ENCODE data around the gene TMEM35A.
A peak's percentile ranks its signal among the peaks of the same experiment; 100 is the strongest.
"Not testable (repeated sequence)": the region's sequence is repeated elsewhere in the genome, so short reads cannot be mapped to it uniquely, and the experiment has no call there.

The TMEM35A gene

GRCh38 chrX:101078716-101079598 is at the start of gene TMEM35A:
TSS of gene TMEM35A (plus strand) at chrX:101078879. CDS start at chrX:101079003, 124 bp downstream.
- DNase-seq (ENCODE audit: low read depth in 2 of 2): no peak

- no peak for DNase-seq (ENCODE audit: low read depth in 2 of 2)
These were observed 49.0 kb upstream of the TMEM35A start for GRCh38 chrX:101029665-101030064.

GRCh38 chrX:101037231-101037630 is 41.4 kb upstream of the TMEM35A start:
- DNase-seq (ENCODE audit: low read depth in 2 of 2): no peak

- no peak for DNase-seq (ENCODE audit: low read depth in 2 of 2)
These were observed 38.5 kb upstream of the TMEM35A start for GRCh38 chrX:101040197-101040596.

GRCh38 chrX:101051153-101051548 is 27.5 kb upstream of the TMEM35A start:
- DNase-seq (ENCODE audit: low read depth in 2 of 2): no peak

- peak; percentile 59 to 75 for DNase-seq (ENCODE audit: low read depth in 2 of 2)
These were observed 27.0 kb upstream of the TMEM35A start, which contains the start of gene TRMT2B for GRCh38 chrX:101051549-101052302. TSS of gene TRMT2B (minus strand) at chrX:101052111. CDS start at chrX:101042289, 9,822 bp downstream.

- not testable (repeated sequence) for DNase-seq (ENCODE audit: low read depth in 2 of 2)
These were observed 22.1 kb upstream of the TMEM35A start for GRCh38 chrX:101056551-101056950.

- DNase-seq (ENCODE audit: low read depth in 2 of 2): no peak
These were observed 21.5 kb upstream of the TMEM35A start for GRCh38 chrX:101057093-101057714.

GRCh38 chrX:101062176-101062575 is 16.5 kb upstream of the TMEM35A start:
- no peak for DNase-seq (ENCODE audit: low read depth in 2 of 2)

GRCh38 chrX:101071582-101071981 is 7.1 kb upstream of the TMEM35A start:
- DNase-seq (ENCODE audit: low read depth in 2 of 2): no peak

- DNase-seq (ENCODE audit: low read depth in 2 of 2): no peak
These were observed 1.1 kb downstream of the TMEM35A start for GRCh38 chrX:101079736-101080270.

GRCh38 chrX:101080326-101081124 is 1.8 kb downstream of the TMEM35A start:
- no peak for DNase-seq (ENCODE audit: low read depth in 2 of 2)

GRCh38 chrX:101081231-101081630 is 2.6 kb downstream of the TMEM35A start:
- no peak for DNase-seq (ENCODE audit: low read depth in 2 of 2)

GRCh38 chrX:101091817-101092216 is 13.1 kb downstream of the TMEM35A start:
- no peak for DNase-seq (ENCODE audit: low read depth in 2 of 2)

GRCh38 chrX:101097546-101098453 is 19.1 kb downstream of the TMEM35A start, which contains the start of gene CENPI:
TSS of gene CENPI (plus strand) at chrX:101098204. CDS start at chrX:101101071, 2,867 bp downstream.
- DNase-seq (ENCODE audit: low read depth in 2 of 2): peak; percentile 79 to 86

- DNase-seq (ENCODE audit: low read depth in 2 of 2): no peak
These were observed 29.6 kb downstream of the TMEM35A start for GRCh38 chrX:101108284-101108683.

GRCh38 chrX:101117701-101118100 is 39.0 kb downstream of the TMEM35A start:
- no peak for DNase-seq (ENCODE audit: low read depth in 2 of 2)

- DNase-seq (ENCODE audit: low read depth in 2 of 2): no peak
These were observed 57.6 kb downstream of the TMEM35A start for GRCh38 chrX:101136235-101136634.
